ENCODE results near the gene FAM72C.
A peak's percentile ranks its signal among the peaks of the same experiment; 100 is the strongest.
"Not testable (repeated sequence)": the region's sequence is repeated elsewhere in the genome, so short reads cannot be mapped to it uniquely, and the experiment has no call there.

Gene FAM72C

DNA sequence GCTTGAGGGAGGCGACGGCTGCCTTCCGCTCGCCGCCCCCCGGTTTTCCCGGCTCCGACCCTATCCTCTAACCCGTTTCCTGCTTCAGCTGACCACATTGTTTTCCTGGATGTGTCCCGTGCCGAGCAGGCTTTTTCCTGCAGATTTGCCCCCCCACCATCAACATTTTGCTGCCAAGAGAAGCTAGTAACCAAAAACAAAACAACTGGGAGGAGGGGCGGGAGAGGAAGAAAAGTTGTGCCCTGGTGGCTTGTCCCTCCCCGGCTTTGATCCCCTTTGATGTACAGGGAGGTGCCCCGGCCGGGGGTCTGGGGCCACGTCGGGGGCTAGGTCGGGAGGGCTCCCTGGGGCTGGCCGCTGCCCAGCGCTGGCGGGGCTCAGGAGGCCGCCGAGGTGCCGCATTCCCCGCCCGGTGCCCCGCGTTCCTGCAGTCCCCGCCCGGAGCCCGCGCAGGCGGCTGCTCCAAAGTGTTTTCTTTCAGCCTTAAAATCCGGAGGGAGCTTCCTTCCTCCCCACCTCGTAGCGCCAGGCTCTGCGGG, 2.2 kb upstream of the FAM72C start:
- H3K4me2 ChIP-seq (ENCODE audit: low read depth, low read length, poor library complexity, severe bottlenecking); H3K9me2 ChIP-seq (replicated peaks; ENCODE audit: low read depth, low read length); H3K9ac ChIP-seq (ENCODE audit: low read depth, low read length, poor library complexity, severe bottlenecking); H3F3A ChIP-seq (ENCODE audit: low read depth); H3K27me3 ChIP-seq (ENCODE audit: insufficient read depth, low read length, poor library complexity, severe bottlenecking); H3K79me2 ChIP-seq (ENCODE audit: insufficient read depth, low read length); H3K9me3 ChIP-seq (ENCODE audit: insufficient read depth, low read depth, low read length); H2AFZ ChIP-seq (ENCODE audit: low read length); H3K4me1 ChIP-seq (ENCODE audit: insufficient read depth, low read length, poor library complexity, severe bottlenecking); H4K20me1 ChIP-seq (ENCODE audit: insufficient read depth, low read length, poor library complexity, severe bottlenecking); H3K36me3 ChIP-seq (ENCODE audit: insufficient read depth, low read length): not testable (repeated sequence)
- H3K4me3 ChIP-seq (ENCODE audit: low read length, poor library complexity, severe bottlenecking), result peak overlapping the region; percentile 67

DNA sequence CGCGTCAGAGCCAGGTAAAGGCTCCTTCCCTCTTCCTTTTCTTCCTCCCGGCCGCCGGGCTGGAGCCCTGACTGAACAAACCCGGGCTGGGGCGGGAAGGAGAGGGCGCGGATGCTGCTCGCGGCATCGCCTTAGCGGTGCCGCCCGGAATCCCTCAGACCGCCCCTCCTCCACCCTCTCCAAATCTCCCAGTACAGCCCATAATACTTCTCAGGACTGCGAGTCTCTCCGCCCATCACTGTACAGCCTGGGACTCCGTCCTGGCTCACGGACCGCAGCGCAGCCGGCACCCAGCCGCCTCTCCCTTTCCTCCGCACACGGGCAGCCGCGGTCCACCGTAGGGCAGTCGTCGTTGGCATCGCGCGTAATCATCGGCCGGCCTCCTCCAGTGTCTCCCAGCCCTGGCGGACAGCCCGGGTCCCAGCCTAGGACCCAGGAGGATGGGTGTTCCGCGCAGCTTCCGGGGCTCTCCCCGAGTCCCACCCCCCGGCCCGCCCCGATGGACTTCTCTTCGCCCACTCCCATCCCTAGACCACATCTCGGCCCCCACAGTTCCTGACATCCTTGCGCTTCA, 1.1 kb upstream of the FAM72C start:
- H3F3A ChIP-seq (ENCODE audit: low read depth); H3K36me3 ChIP-seq (ENCODE audit: insufficient read depth, low read length); H3K79me2 ChIP-seq (ENCODE audit: insufficient read depth, low read length); H4K20me1 ChIP-seq (ENCODE audit: insufficient read depth, low read length, poor library complexity, severe bottlenecking); H3K9me3 ChIP-seq (ENCODE audit: insufficient read depth, low read depth, low read length); H3K4me2 ChIP-seq (ENCODE audit: low read depth, low read length, poor library complexity, severe bottlenecking); H3K27me3 ChIP-seq (ENCODE audit: insufficient read depth, low read length, poor library complexity, severe bottlenecking); H2AFZ ChIP-seq (ENCODE audit: low read length); H3K4me3 ChIP-seq (ENCODE audit: low read length, poor library complexity, severe bottlenecking); H3K9me2 ChIP-seq (replicated peaks; ENCODE audit: low read depth, low read length); H3K4me1 ChIP-seq (ENCODE audit: insufficient read depth, low read length, poor library complexity, severe bottlenecking); H3K9ac ChIP-seq (ENCODE audit: low read depth, low read length, poor library complexity, severe bottlenecking): not testable (repeated sequence)

DNA sequence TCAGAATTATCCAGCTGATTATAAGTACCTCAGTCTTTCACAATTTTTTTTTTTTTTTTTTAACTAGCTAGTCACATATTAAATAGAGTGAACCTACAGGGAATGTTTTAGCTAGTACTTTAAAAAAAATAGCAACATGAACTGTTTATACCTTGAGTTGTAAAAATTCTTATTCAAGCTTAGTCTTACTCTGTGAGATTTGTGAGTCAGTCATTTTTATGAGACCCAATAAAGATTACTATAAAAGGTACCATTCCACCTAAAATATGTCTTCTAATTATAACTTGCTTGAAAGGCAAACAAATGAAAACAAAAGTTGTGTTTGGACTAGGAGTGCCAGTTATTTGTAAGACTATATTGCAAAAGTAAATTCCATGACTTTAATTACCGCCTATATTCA, 5.9 kb downstream of the FAM72C start:
- not testable (repeated sequence) for H3K9me2 ChIP-seq (replicated peaks; ENCODE audit: low read depth, low read length); H3K9me3 ChIP-seq (ENCODE audit: insufficient read depth, low read depth, low read length); H3K9ac ChIP-seq (ENCODE audit: low read depth, low read length, poor library complexity, severe bottlenecking); H3K4me1 ChIP-seq (ENCODE audit: insufficient read depth, low read length, poor library complexity, severe bottlenecking); H3K4me3 ChIP-seq (ENCODE audit: low read length, poor library complexity, severe bottlenecking); H3F3A ChIP-seq (ENCODE audit: low read depth); H2AFZ ChIP-seq (ENCODE audit: low read length); H3K27me3 ChIP-seq (ENCODE audit: insufficient read depth, low read length, poor library complexity, severe bottlenecking); H3K79me2 ChIP-seq (ENCODE audit: insufficient read depth, low read length); H3K36me3 ChIP-seq (ENCODE audit: insufficient read depth, low read length); H4K20me1 ChIP-seq (ENCODE audit: insufficient read depth, low read length, poor library complexity, severe bottlenecking); H3K4me2 ChIP-seq (ENCODE audit: low read depth, low read length, poor library complexity, severe bottlenecking)

DNA sequence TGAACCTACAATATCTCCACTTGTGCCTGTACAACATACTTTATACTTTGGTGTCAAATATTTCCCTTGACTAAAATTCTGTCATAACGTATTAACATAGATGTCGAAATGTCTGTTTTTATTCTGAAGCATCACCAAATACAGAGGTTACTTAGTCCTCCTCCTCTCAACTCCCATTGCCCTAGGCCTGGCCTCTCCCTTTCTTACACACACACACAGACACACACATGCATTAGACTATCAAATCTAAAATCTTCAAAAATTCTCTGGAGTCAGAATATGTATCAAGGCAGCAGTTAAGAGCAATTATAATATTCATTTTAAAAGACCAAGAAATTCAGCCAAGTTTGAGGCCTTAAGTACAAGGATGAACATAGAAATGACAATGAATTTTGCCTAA, 7.5 kb downstream of the FAM72C start:
- not testable (repeated sequence) for H3F3A ChIP-seq (ENCODE audit: low read depth); H3K36me3 ChIP-seq (ENCODE audit: insufficient read depth, low read length); H3K79me2 ChIP-seq (ENCODE audit: insufficient read depth, low read length); H3K27me3 ChIP-seq (ENCODE audit: insufficient read depth, low read length, poor library complexity, severe bottlenecking); H3K4me3 ChIP-seq (ENCODE audit: low read length, poor library complexity, severe bottlenecking); H3K9me2 ChIP-seq (replicated peaks; ENCODE audit: low read depth, low read length); H3K9me3 ChIP-seq (ENCODE audit: insufficient read depth, low read depth, low read length); H4K20me1 ChIP-seq (ENCODE audit: insufficient read depth, low read length, poor library complexity, severe bottlenecking); H3K4me1 ChIP-seq (ENCODE audit: insufficient read depth, low read length, poor library complexity, severe bottlenecking); H3K4me2 ChIP-seq (ENCODE audit: low read depth, low read length, poor library complexity, severe bottlenecking); H2AFZ ChIP-seq (ENCODE audit: low read length); H3K9ac ChIP-seq (ENCODE audit: low read depth, low read length, poor library complexity, severe bottlenecking)

DNA sequence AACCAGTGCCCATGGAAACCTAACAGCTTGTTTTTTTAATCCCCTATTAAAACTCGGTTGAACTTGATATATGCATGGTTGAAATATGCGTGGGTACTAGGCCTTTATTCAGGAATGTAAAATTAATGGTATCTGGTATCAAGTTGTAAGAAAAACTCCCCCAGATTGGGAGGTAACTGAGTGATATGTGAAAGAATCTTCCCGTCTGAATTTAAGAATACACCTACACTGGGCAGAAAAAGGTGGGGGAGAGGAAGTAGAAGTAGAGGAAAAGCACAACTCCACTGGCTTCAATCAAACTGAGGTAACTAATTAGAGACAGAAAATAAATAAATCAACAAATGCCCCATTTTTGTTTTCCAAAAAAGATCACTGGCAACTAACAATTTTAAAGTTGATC, 15.9 kb downstream of the FAM72C start:
- H3K9ac ChIP-seq (ENCODE audit: low read depth, low read length, poor library complexity, severe bottlenecking); H3K36me3 ChIP-seq (ENCODE audit: insufficient read depth, low read length); H3K9me2 ChIP-seq (replicated peaks; ENCODE audit: low read depth, low read length); H2AFZ ChIP-seq (ENCODE audit: low read length); H4K20me1 ChIP-seq (ENCODE audit: insufficient read depth, low read length, poor library complexity, severe bottlenecking); H3K4me1 ChIP-seq (ENCODE audit: insufficient read depth, low read length, poor library complexity, severe bottlenecking); H3F3A ChIP-seq (ENCODE audit: low read depth); H3K79me2 ChIP-seq (ENCODE audit: insufficient read depth, low read length); H3K4me2 ChIP-seq (ENCODE audit: low read depth, low read length, poor library complexity, severe bottlenecking); H3K9me3 ChIP-seq (ENCODE audit: insufficient read depth, low read depth, low read length); H3K27me3 ChIP-seq (ENCODE audit: insufficient read depth, low read length, poor library complexity, severe bottlenecking); H3K4me3 ChIP-seq (ENCODE audit: low read length, poor library complexity, severe bottlenecking): not testable (repeated sequence)

DNA sequence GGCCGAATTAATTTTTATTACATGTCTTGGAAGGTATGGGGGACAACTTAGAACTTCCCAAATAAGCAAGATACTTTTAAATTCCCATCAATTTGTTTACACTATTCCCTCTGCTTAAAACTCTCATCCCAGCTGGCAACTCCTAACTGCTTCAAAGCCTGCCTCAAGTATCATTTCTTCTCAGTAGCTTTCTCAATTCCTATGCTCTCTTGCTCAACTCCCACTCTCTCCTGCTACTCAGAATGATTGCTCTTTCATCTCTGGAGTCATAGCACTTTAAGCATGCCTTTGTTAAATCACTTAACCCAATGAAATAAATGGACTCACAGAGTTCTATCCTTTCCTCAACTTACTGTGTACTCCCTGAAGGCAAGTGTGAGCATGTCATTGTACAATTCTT, 18.9 kb downstream of the FAM72C start:
- not testable (repeated sequence) for H3K4me2 ChIP-seq (ENCODE audit: low read depth, low read length, poor library complexity, severe bottlenecking); H3K27me3 ChIP-seq (ENCODE audit: insufficient read depth, low read length, poor library complexity, severe bottlenecking); H3K4me3 ChIP-seq (ENCODE audit: low read length, poor library complexity, severe bottlenecking); H3K9me3 ChIP-seq (ENCODE audit: insufficient read depth, low read depth, low read length); H3K79me2 ChIP-seq (ENCODE audit: insufficient read depth, low read length); H3K9me2 ChIP-seq (replicated peaks; ENCODE audit: low read depth, low read length); H3K36me3 ChIP-seq (ENCODE audit: insufficient read depth, low read length); H2AFZ ChIP-seq (ENCODE audit: low read length); H3K9ac ChIP-seq (ENCODE audit: low read depth, low read length, poor library complexity, severe bottlenecking); H3F3A ChIP-seq (ENCODE audit: low read depth); H3K4me1 ChIP-seq (ENCODE audit: insufficient read depth, low read length, poor library complexity, severe bottlenecking); H4K20me1 ChIP-seq (ENCODE audit: insufficient read depth, low read length, poor library complexity, severe bottlenecking)

DNA sequence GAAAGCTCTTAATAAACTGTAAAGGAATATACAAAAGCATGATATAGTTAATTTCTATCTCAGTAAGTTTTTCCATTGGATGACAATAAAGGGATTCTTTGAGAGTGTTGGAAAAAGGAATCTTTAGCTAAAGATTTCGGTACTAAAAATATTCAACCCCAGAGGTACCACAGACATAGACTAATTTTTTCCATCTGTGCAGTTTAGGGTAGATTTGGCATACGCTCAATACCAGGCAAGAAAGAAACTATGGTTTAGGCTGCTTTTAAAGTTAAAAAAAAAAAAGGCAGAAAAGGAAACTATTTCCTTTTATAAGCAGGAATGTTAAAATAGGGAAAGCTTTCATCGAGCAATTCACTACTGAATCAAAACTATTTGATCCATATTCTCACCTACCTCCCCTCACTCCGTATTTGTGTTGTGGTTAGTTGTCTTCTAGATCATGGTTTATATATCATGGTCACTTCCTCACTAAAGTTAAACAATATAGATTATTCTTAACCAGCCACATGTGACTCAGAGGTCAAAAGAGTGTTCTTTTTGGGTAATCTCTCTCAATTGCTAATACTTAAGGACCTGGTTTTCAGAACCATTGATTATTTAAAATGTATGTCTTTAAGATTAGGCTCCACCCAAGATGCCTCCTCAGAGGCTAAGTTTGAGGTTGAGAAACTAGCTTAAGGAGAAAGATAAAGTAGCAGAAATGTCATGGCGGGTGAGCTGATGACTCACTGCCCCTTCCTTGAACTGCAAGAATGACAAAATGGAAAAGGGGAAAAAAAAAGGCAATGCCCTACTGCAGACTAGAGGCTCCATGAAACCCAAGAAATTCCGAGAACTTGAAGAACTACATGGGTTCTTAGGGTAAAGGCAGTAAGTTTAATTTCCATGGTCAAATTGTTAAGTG, 20.0 kb downstream of the FAM72C start:
- H3K4me1 ChIP-seq (ENCODE audit: insufficient read depth, low read length, poor library complexity, severe bottlenecking); H3K36me3 ChIP-seq (ENCODE audit: insufficient read depth, low read length); H3F3A ChIP-seq (ENCODE audit: low read depth); H3K27me3 ChIP-seq (ENCODE audit: insufficient read depth, low read length, poor library complexity, severe bottlenecking); H3K9me3 ChIP-seq (ENCODE audit: insufficient read depth, low read depth, low read length); H3K79me2 ChIP-seq (ENCODE audit: insufficient read depth, low read length); H3K9ac ChIP-seq (ENCODE audit: low read depth, low read length, poor library complexity, severe bottlenecking); H2AFZ ChIP-seq (ENCODE audit: low read length); H4K20me1 ChIP-seq (ENCODE audit: insufficient read depth, low read length, poor library complexity, severe bottlenecking); H3K9me2 ChIP-seq (replicated peaks; ENCODE audit: low read depth, low read length); H3K4me2 ChIP-seq (ENCODE audit: low read depth, low read length, poor library complexity, severe bottlenecking); H3K4me3 ChIP-seq (ENCODE audit: low read length, poor library complexity, severe bottlenecking): not testable (repeated sequence)

All from Loucy (cell line).